ENCODE measurements around the gene RAB30. TPM values are rescaled to one million over a fixed set of nuclear protein-coding genes. Genes with fewer than 3 reads are reported as not detected.

Gene RAB30
- total and polyA plus RNA-seq, 9 of the 15 experiments (the other 6 are each of a cell fraction or from before 2014, with no cell fraction given) = 0.29 to 1.3 (median 1.0) TPM

- Histone ChIP-seq H3K27ac (ENCODE audit: extremely low read depth, low read depth, low read length) (no peak overlapping the region), H4K20me1 (replicated peaks; ENCODE audit: control insufficient read depth, insufficient read depth, low read length) (no peaks in the 10 kb centered on the region; the same call in 1 of the 2 replicates), H3K79me2 (ENCODE audit: control insufficient read depth, insufficient read depth, low read length) (no peaks in the 10 kb centered on the region), H3K4me3 (no peak overlapping the region), H3K4me2 (ENCODE audit: insufficient read depth, low read length) (no peak overlapping the region), H3K9ac (ENCODE audit: insufficient read depth in 1 of 2, low read depth in 2 of 2, low read length in 2 of 2) (no peak overlapping the region), H3K27me3 (ENCODE audit: control insufficient read depth in 2 of 2, insufficient read depth in 2 of 2, low read length in 2 of 2) (no peaks in the 10 kb centered on the region; a peak in 1 of 5 replicates), H3K9me1 (ENCODE audit: control insufficient read depth, insufficient read depth, low read length) (no peaks in the 10 kb centered on the region), H2AFZ (ENCODE audit: low read depth, low read length) (no peak overlapping the region), H3K4me1 (replicated peaks in 1 of 2; ENCODE audit: control insufficient read depth in 2 of 2, insufficient read depth in 2 of 2, low read length in 2 of 2) (peaks cover 4 to 7% of the 10 kb centered on the region in 2 experiments; a peak in 3 of 5 replicates), H3K9me3 (replicated peaks; ENCODE audit: control insufficient read depth, insufficient read depth, low read depth, low read length) (no peaks in the 10 kb centered on the region), H3K36me3 (ENCODE audit: control insufficient read depth, insufficient read depth, low read length) (no peaks in the 10 kb centered on the region)
- ChIA-PET POLR2A (no interaction called here), CTCF (ENCODE audit: low intra/inter-chr PET ratio) (no interaction called here)
- ATAC-seq (no peak; the same call in 2 of the 3 replicates), DNase-seq (ENCODE audit: extremely low read depth in 1 of 4, low spot score in 3 of 4) (no peak), FAIRE-seq (no peak)
- no TSS peak for BruUV-seq (replicated peaks)
- intact Hi-C loops (cut with micrococcal nuclease) (no loop called here), in situ Hi-C loops (cut with MboI) (no loop called here)
- 24% methylated on average over 6 of the region's 6 CpGs for WGBS (ENCODE audit: insufficient coverage, low coverage, missing lambda C conversion rate)
- TF ChIP-seq USF2 (CRISPR knock-in tag; IDR thresholded peaks at IDR 0.05) (0 out of 2 replicates have a peak, but pooled peaks have one; percentile 19), ZFP36 (IDR thresholded peaks at IDR 0.05; ENCODE audit: low read depth, low read length, partially characterized antibody) (no peak), ZBTB12 (CRISPR knock-in tag; IDR thresholded peaks at IDR 0.05) (no peak)
Measured at GRCh38 chr11:83035070-83035854, 36.4 kb downstream of the RAB30 start.
